Gastrocnemius medialis (tissue), 4 donors: Measurements from ENCODE around the gene KRT33A.

Source experiments
- POLR2A ChIP-seq, 2 donors: fragments of 450-650 bp; IDR thresholded peaks; one replicate each; pipeline ENCODE4 v1.6.1; 2017; ENCODE audit warnings: antibody characterized with exemption in 2 of 2, mild to moderate bottlenecking in 2 of 2, moderate library complexity in 2 of 2
- TF ChIP-seq, protein P1 (sequence below), 5 experiments: fragments of 450-650 bp in 3 of 5; fragments of 200-600 bp in 2 of 5; sonication (generic) in 2 of 5; IDR thresholded peaks in 4 of 5; conservative IDR thresholded peaks in 1 of 5; 1 replicate in 4 of 5; 2 replicates in 1 of 5; pipeline ENCODE4 v1.5.1; 2016 to 2019; ENCODE audit warnings: antibody characterized with exemption in 5 of 5, mild to moderate bottlenecking in 3 of 5, moderate library complexity in 3 of 5

DNA sequence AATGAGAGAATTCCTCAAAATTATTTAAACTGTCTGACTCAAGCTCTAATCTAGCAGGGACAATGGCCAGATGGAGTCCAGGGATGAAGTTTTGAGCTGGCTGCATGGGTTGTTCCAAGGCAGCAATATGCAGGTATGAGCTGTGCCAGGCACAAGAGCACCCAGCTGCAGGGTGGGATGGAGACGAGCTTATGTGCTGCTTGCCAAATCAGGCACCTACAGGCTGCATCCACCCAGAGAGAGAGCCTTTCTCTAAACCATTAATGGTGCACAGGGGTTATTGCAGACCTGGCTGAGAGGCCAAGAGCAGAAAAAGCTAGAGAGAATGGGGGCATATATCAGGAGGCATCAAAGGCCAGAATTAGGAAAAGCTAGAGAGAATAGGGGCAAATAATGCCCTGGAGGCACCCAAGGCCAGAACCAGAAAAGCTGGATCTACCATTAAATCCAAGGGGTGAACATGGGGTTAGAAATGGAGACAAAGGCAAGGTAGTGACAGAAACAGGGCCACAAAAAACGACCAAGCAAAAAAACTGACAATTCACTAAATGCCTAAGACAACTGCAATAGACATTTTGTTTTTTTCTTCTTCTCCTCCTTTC is 11.0 kb downstream of the KRT33A start:
- TF ChIP-seq, protein P1, sequence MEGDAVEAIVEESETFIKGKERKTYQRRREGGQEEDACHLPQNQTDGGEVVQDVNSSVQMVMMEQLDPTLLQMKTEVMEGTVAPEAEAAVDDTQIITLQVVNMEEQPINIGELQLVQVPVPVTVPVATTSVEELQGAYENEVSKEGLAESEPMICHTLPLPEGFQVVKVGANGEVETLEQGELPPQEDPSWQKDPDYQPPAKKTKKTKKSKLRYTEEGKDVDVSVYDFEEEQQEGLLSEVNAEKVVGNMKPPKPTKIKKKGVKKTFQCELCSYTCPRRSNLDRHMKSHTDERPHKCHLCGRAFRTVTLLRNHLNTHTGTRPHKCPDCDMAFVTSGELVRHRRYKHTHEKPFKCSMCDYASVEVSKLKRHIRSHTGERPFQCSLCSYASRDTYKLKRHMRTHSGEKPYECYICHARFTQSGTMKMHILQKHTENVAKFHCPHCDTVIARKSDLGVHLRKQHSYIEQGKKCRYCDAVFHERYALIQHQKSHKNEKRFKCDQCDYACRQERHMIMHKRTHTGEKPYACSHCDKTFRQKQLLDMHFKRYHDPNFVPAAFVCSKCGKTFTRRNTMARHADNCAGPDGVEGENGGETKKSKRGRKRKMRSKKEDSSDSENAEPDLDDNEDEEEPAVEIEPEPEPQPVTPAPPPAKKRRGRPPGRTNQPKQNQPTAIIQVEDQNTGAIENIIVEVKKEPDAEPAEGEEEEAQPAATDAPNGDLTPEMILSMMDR (IDR thresholded peaks at IDR 0.05 in 4 of 5, conservative IDR thresholded peaks at IDR 0.05 in 1 of 5), result no peak
- TF ChIP-seq POLR2A (IDR thresholded peaks at IDR 0.05), result no peak
